ENCODE measurements around the gene LRP6. TPM values are rescaled to one million over a fixed set of nuclear protein-coding genes. Genes with fewer than 3 reads are reported as not detected.

Gene LRP6
- total RNA-seq, 1 experiment from 2014 or later: 15.5 TPM

DNA sequence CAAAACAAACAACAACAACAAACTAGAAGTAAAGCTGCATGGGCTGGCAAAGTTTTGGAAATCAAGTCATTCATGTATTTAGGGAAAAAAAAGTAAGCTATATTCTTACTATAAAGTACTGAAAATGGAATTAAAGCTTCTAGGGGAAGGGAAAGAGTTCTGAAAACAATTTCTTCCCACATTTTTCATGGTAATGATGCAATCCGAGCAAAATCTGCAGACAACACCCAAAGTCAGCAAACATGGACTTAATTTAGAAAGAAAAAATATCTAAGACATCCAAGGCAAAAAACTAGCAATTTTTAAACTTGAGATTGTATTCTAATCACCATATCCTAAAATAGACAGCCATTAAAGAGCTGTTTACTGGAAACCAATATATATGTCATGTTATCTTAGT, 86.3 kb downstream of the LRP6 start:
- Histone ChIP-seq H3K9me2 (replicated peaks; ENCODE audit: low read length) (no peaks in the 10 kb centered on the region), H3K79me2 (ENCODE audit: low read length) (no peaks in the 10 kb centered on the region), H2AFZ (ENCODE audit: low read length) (no peak overlapping the region), H3K9me3 (ENCODE audit: low read length) (no peaks in the 10 kb centered on the region), H3K27me3 (ENCODE audit: low read length) (no peaks in the 10 kb centered on the region), H3K9ac (ENCODE audit: low read length) (no peak overlapping the region), H3K4me3 (ENCODE audit: low read length) (no peak overlapping the region), H3F3A (ENCODE audit: low read length, unreplicated experiment) (no peaks in the 10 kb centered on the region), H3K4me2 (ENCODE audit: low read length) (no peak overlapping the region), H3K4me1 (ENCODE audit: insufficient read depth, low read length) (peaks cover 22% of the 10 kb centered on the region), H4K20me1 (ENCODE audit: low read length) (no peaks in the 10 kb centered on the region), H3K36me3 (ENCODE audit: low read depth, low read length) (peaks cover 6% of the 10 kb centered on the region; the same call in 1 of the 2 replicates), H3K27ac (ENCODE audit: low read length) (no peak overlapping the region)
- TF ChIP-seq, protein P1, sequence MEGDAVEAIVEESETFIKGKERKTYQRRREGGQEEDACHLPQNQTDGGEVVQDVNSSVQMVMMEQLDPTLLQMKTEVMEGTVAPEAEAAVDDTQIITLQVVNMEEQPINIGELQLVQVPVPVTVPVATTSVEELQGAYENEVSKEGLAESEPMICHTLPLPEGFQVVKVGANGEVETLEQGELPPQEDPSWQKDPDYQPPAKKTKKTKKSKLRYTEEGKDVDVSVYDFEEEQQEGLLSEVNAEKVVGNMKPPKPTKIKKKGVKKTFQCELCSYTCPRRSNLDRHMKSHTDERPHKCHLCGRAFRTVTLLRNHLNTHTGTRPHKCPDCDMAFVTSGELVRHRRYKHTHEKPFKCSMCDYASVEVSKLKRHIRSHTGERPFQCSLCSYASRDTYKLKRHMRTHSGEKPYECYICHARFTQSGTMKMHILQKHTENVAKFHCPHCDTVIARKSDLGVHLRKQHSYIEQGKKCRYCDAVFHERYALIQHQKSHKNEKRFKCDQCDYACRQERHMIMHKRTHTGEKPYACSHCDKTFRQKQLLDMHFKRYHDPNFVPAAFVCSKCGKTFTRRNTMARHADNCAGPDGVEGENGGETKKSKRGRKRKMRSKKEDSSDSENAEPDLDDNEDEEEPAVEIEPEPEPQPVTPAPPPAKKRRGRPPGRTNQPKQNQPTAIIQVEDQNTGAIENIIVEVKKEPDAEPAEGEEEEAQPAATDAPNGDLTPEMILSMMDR (conservative IDR thresholded peaks at IDR 0.05; ENCODE audit: low read depth, low read length): no peak
- TF ChIP-seq EZH2 (IDR thresholded peaks at IDR 0.05; ENCODE audit: low read length, unreplicated experiment) (no peak), EZH2phosphoT487 (IDR thresholded peaks at IDR 0.05; ENCODE audit: borderline replicate concordance, low read length) (no peak)
- CTCF ChIA-PET: no interaction called here
- no peak for ATAC-seq
- no TSS peak for BruUV-seq (replicated peaks)
- DNase-seq: no peak
- intact Hi-C loops (cut with micrococcal nuclease): no loop called here
- POLR2A ChIA-PET (ENCODE audit: unreplicated experiment): no interaction called here

DNA sequence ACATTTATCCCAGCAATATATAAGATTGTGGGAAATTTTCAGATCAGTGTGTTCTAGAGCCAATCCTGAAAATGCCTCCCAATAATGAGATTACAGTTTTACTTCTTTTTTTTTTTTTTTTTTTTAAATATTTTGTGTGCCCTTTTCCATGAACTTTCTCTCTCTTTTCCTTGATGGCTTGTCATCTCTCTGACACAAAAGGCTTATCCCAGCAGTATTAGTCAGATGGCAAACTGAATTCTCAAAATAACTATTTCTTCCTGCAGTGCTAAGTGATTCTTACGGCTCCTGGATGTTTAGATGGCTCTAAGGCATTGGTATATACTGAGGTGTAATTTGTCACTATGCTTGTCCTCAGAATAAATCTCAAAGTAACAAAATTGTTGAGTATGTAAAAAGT, 86.7 kb downstream of the LRP6 start:
- no peak overlapping the region for H3K27ac ChIP-seq (ENCODE audit: low read length)
- intact Hi-C loops (cut with micrococcal nuclease): no loop called here
- H3K9ac ChIP-seq (ENCODE audit: low read length): no peak overlapping the region
- TF ChIP-seq, protein P1 (conservative IDR thresholded peaks at IDR 0.05; ENCODE audit: low read depth, low read length): no peak
- no peak for TF ChIP-seq EZH2 (IDR thresholded peaks at IDR 0.05; ENCODE audit: low read length, unreplicated experiment)
- TF ChIP-seq EZH2phosphoT487 (IDR thresholded peaks at IDR 0.05; ENCODE audit: borderline replicate concordance, low read length): no peak
- H3K9me2 ChIP-seq (replicated peaks; ENCODE audit: low read length): no peaks in the 10 kb centered on the region
- no peaks in the 10 kb centered on the region for H3F3A ChIP-seq (ENCODE audit: low read length, unreplicated experiment)
- DNase-seq (no peak), ATAC-seq (no peak)
- H2AFZ ChIP-seq (ENCODE audit: low read length): no peak overlapping the region
- H3K36me3 ChIP-seq (ENCODE audit: low read depth, low read length): peaks cover 6% of the 10 kb centered on the region; the same call in 1 of the 2 replicates
- H3K4me3 ChIP-seq (ENCODE audit: low read length): no peak overlapping the region
- H3K27me3 ChIP-seq (ENCODE audit: low read length): no peaks in the 10 kb centered on the region
- ChIA-PET CTCF (no interaction called here), POLR2A (ENCODE audit: unreplicated experiment) (no interaction called here)
- H3K4me2 ChIP-seq (ENCODE audit: low read length): no peak overlapping the region
- BruUV-seq (replicated peaks): no TSS peak
- H3K4me1 ChIP-seq (ENCODE audit: insufficient read depth, low read length): peaks cover 22% of the 10 kb centered on the region
- H3K9me3 ChIP-seq (ENCODE audit: low read length): no peaks in the 10 kb centered on the region
- H3K79me2 ChIP-seq (ENCODE audit: low read length): no peaks in the 10 kb centered on the region
- H4K20me1 ChIP-seq (ENCODE audit: low read length): no peaks in the 10 kb centered on the region

DNA sequence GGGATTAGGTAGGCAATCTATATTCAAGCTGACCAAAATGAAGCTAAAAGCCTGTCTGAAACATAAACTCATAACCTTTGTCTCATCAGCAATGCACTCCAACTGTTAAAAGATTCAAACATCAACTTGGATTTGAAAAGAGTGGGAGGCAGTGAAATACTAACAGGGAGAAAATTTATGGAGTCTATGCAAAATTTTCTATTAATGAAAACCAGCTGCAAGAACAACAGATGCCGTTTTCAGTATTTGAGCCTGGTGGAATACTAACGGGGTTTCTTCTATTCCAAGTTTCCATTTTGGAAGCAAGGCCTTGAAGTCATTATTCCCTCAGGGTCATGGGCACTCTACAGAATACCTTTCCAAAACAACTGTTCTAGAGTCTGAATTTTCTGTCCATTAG, 88.3 kb downstream of the LRP6 start:
- no peak for ATAC-seq
- H3K4me1 ChIP-seq (ENCODE audit: insufficient read depth, low read length): peaks cover 22% of the 10 kb centered on the region

More for the DNA sequence above, 88.3 kb downstream of the LRP6 start:
- Histone ChIP-seq H3K27me3 (ENCODE audit: low read length) (no peaks in the 10 kb centered on the region), H3K36me3 (ENCODE audit: low read depth, low read length) (peaks cover 6% of the 10 kb centered on the region; the same call in 1 of the 2 replicates), H3K9me2 (replicated peaks; ENCODE audit: low read length) (no peaks in the 10 kb centered on the region), H3K4me3 (ENCODE audit: low read length) (no peak overlapping the region), H3K79me2 (ENCODE audit: low read length) (no peaks in the 10 kb centered on the region), H3K4me2 (ENCODE audit: low read length) (no peak overlapping the region), H4K20me1 (ENCODE audit: low read length) (no peaks in the 10 kb centered on the region), H3F3A (ENCODE audit: low read length, unreplicated experiment) (no peaks in the 10 kb centered on the region), H2AFZ (ENCODE audit: low read length) (no peak overlapping the region), H3K27ac (ENCODE audit: low read length) (no peak overlapping the region), H3K9me3 (ENCODE audit: low read length) (no peaks in the 10 kb centered on the region), H3K9ac (ENCODE audit: low read length) (no peak overlapping the region)
- intact Hi-C loops (cut with micrococcal nuclease): no loop called here
- TF ChIP-seq, protein P1 (conservative IDR thresholded peaks at IDR 0.05; ENCODE audit: low read depth, low read length): no peak
- TF ChIP-seq EZH2phosphoT487 (IDR thresholded peaks at IDR 0.05; ENCODE audit: borderline replicate concordance, low read length) (no peak), EZH2 (IDR thresholded peaks at IDR 0.05; ENCODE audit: low read length, unreplicated experiment) (no peak)
- POLR2A ChIA-PET (ENCODE audit: unreplicated experiment): no interaction called here
- BruUV-seq (replicated peaks): no TSS peak
- no peak for DNase-seq
- CTCF ChIA-PET: no interaction called here

Data from PC-3 (cell line).